ENCODE data around the gene ERVFRD-1. TPM values are rescaled to one million over a fixed set of nuclear protein-coding genes. Genes with fewer than 3 reads are reported as not detected.

The ERVFRD-1 gene
- total and polyA plus RNA-seq, 2 of the 13 experiments (the other 11 are each of a cell fraction or from before 2014, with no cell fraction given): not detected

DNA sequence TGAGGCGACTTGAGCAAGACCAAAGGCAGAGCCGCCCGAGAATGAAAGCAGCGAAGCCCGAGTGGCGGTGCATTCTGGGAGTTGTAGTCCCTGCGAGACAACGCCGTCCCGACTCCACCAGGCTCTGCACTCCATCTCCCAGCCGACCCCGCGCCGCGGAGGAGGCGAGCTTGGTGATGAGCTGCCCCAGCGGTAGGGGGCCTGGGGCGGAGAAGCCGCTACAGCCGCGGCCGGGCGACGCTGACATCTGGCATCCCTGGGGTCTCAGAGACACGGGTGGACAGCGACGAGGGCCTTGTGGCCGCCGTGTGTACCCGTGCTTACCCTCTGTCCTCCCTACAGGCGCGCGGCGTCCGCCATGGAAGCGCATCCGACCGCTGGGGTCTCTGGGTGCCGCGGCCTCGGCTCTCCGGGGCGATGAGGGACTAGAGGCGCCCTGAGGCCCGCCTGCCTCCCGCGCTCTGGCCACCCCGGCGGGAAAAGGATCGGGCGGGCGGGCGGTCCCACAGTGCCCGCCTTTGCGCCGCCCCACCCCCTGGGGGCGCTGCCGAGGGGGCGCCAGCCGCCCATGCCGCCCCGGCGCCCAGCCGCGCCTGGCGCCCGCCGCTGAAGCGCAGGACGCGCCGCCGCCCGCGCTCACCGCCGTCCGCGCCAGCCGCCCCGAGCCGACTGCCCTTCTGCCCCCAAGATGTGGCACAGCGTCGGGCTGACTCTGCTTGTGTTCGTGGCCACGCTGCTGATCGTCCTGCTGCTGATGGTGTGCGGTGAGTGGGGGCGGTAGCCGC, 17.7 kb downstream of the ERVFRD-1 start, which contains the start of gene SMIM13 (continued):
- TF ChIP-seq SRSF9 (IDR thresholded peaks at IDR 0.05; ENCODE audit: borderline replicate concordance, insufficient read depth, low read depth, low read length, poor library complexity, severe bottlenecking) (no peak), ATF6 (CRISPR knock-in tag; conservative IDR thresholded peaks at IDR 0.05) (no peak; the same call in 1 of the 2 replicates), TEAD2 (CRISPR knock-in tag; IDR thresholded peaks at IDR 0.05) (no peak), ZEB1 (IDR thresholded peaks at IDR 0.05; ENCODE audit: insufficient replicate concordance, low read depth) (no peak), TRIM24 (CRISPR knock-in tag; IDR thresholded peaks at IDR 0.05) (no peak), CREB1 (IDR thresholded peaks at IDR 0.05) (peak; percentile 70), CREB1 (CRISPR knock-in tag; IDR thresholded peaks at IDR 0.05) (peak; percentile 82), ATF4 (CRISPR knock-in tag; IDR thresholded peaks at IDR 0.05) (peak in 1 of 2 experiments; percentile 47; a peak in 2 of 4 replicates), RELA (CRISPR knock-in tag; IDR thresholded peaks at IDR 0.05) (0 out of 2 replicates have a peak, but pooled peaks have one; percentile 57), ZNF224 (CRISPR knock-in tag; IDR thresholded peaks at IDR 0.05) (0 out of 2 replicates have a peak, but pooled peaks have one; percentile 2), ZNF510 (CRISPR knock-in tag; IDR thresholded peaks at IDR 0.05; ENCODE audit: low read depth) (no peak), ZBTB34 (CRISPR knock-in tag; IDR thresholded peaks at IDR 0.05) (peak; percentile 93; the same call in 1 of the 2 replicates), YY1 (IDR thresholded peaks at IDR 0.05; ENCODE audit: insufficient read depth, insufficient replicate concordance, low read depth, low read length) (peak; percentile 61), ZNF101 (CRISPR knock-in tag; IDR thresholded peaks at IDR 0.05; ENCODE audit: borderline replicate concordance, low read depth) (0 out of 2 replicates have a peak, but pooled peaks have one; percentile 46), KMT2B (CRISPR knock-in tag; IDR thresholded peaks at IDR 0.05) (peak; percentile 94), ASH2L (IDR thresholded peaks at IDR 0.05; ENCODE audit: insufficient read length, low read depth, low read length) (peak; percentile 87), PATZ1 (CRISPR knock-in tag; IDR thresholded peaks at IDR 0.05) (peak; percentile 93)
- TF ChIP-seq, protein P1, sequence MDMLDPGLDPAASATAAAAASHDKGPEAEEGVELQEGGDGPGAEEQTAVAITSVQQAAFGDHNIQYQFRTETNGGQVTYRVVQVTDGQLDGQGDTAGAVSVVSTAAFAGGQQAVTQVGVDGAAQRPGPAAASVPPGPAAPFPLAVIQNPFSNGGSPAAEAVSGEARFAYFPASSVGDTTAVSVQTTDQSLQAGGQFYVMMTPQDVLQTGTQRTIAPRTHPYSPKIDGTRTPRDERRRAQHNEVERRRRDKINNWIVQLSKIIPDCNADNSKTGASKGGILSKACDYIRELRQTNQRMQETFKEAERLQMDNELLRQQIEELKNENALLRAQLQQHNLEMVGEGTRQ (IDR thresholded peaks at IDR 0.05; ENCODE audit: low read depth, low read length): no peak
- TF ChIP-seq, protein P1 (CRISPR knock-in tag; IDR thresholded peaks at IDR 0.05; ENCODE audit: borderline replicate concordance): no peak

All from HepG2 (cell line).